Measurements from ENCODE around the gene TLL2.

DNA sequence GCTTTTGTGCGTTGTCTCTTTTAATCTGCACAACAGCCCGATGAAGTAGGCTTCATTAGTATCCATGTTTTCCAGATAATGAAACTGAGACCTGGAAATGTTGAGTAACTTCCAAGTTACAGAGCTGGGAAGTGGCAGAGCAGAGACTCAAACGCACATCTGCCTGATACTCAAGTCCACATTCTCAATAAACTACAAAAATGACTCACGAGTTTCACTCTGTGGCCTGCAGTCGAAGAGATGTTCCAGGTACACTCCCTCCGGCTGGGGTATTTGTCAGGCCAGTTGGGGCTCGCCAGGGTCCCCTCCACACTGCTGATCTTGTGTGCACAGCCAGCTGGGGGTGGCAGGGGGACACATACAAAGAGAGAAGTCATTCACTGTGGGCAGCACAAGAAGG is 137.2 kb downstream of the TLL2 start:
- TF ChIP-seq CTCF (IDR thresholded peaks at IDR 0.05) (no peak), POLR2A (IDR thresholded peaks at IDR 0.05) (no peak)
